ENCODE measurements around the gene PSME3IP1.

Gene PSME3IP1

DNA sequence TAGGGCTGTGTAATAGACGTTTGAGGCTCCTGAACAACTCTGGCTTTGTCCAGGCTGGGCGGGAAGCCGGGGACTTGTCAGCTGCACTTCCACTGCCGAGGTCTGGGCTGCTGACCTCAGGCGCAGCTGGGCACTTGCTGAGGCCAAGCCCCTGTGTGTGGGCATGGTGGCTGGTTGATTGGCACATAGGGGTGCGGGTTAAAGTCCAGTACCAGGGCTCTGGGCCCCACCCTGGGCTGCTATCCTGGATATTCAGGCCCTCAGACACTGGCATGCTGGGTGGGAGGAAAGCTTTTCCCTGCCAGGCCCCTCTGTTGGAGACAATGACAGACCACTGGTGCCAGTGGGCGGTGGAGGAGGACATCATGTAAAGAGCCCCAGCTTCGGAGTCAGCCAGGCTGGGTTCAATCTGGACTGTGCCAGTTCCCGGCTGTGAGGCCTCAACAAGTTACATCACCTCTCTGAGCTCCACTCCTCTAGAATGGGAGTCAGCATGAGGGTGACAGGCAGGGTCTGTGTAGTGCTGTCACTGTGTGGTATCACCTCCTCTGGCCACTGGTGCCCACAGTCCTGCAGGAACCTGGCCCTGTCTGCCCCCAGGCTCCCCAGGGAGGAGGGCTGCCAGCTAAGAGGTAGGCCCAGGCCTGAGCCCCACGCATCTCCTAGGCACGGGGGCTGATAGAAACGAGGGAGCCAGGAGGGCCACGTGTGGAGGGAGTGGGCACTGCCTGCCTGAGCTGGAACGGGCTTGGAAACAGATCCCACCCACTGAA is 42.5 kb downstream of the PSME3IP1 start:
- no peak for TF ChIP-seq CTCF (IDR thresholded peaks at IDR 0.05; ENCODE audit: low read depth, low read length, missing control alignments)
- no peak for DNase-seq (ENCODE audit: low read depth)
- in situ Hi-C loops (cut with HindIII; ENCODE audit: low sequenced_read_pairs): no loop called here
- H3K4me3 ChIP-seq (ENCODE audit: low read depth, low read length): no peak overlapping the region

DNA sequence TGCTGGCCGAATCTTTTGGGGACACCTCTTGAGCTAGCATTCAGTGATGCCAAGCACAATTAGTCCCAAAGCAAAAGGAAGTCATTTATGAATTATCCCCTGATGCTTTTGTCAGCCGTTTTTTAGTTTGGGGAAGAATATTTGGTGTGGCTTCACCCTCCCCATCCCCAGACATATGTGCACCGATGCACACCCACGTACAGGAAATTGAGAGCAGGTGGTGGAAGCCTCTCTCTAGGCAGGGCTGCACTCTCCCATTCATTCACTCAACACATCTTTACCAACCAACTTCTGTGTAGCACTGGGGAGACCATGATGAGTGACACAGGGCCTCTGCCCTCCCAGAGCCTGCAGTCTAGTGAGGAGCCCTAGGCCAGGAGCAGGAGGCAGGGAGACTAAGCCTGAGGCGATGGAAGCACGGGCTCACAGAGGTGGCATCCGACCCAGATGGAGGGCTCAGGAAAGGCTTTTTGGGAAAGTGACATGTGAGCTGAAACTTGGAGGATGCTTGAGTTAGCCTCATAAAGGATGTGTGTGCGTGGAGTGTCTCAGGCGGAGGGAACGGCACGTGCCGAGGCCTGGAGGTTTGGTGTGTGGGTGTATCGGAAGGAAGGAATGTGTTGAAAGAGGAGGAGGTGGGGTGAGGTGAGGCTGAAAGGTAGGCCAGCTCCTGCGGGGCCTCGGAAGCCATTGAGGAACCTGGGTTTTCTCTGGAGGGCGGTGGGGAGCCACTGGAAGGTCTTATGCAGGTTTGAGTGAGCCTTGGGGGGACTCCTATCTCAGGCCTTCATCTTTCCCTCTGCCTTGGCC is 43.8 kb downstream of the PSME3IP1 start:
- no peak overlapping the region for H3K4me3 ChIP-seq (ENCODE audit: low read depth, low read length)
- in situ Hi-C loops (cut with HindIII; ENCODE audit: low sequenced_read_pairs): no loop called here
- DNase-seq (ENCODE audit: low read depth): no peak
- no peak for TF ChIP-seq CTCF (IDR thresholded peaks at IDR 0.05; ENCODE audit: low read depth, low read length, missing control alignments)

DNA sequence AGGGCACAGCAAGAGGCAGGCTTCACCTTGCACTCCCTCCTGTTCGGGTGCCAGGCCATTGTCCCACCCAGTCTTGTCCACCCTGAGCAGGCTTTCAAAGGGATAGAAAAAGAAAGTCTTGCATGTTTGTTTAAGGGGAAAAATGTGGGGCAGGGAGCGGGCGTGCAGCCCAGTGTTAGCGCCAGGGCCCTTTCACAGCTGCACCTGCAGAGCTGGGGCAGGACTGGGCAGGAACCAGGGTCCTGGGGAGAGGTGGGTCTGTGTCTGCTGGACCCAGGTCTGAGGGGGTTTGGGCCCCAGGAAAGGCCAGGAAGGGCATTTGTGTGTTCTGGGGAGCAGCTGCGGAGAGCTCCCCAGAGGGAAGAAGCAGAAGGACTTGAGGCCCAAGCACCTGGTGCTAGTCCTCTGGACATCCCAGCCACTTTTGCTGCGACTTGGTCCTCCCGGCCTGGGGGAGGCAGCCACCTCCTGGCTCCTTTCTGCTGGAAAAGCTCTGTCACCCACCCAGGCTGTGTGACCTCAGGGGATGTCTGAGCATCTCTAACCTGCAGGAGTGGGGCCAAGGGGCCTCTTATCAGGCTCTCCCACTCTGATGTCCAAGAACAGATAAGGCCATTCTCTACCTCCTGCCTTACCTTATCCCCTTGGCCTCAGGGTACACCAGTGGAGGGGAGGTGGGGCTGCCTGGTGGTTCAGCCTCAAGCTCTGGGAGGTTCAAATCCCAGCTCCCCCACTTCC is 44.7 kb downstream of the PSME3IP1 start:
- in situ Hi-C loops (cut with HindIII; ENCODE audit: low sequenced_read_pairs): no loop called here
- no peak overlapping the region for H3K4me3 ChIP-seq (ENCODE audit: low read depth, low read length)
- no peak for TF ChIP-seq CTCF (IDR thresholded peaks at IDR 0.05; ENCODE audit: low read depth, low read length, missing control alignments)
- no peak for DNase-seq (ENCODE audit: low read depth)

DNA sequence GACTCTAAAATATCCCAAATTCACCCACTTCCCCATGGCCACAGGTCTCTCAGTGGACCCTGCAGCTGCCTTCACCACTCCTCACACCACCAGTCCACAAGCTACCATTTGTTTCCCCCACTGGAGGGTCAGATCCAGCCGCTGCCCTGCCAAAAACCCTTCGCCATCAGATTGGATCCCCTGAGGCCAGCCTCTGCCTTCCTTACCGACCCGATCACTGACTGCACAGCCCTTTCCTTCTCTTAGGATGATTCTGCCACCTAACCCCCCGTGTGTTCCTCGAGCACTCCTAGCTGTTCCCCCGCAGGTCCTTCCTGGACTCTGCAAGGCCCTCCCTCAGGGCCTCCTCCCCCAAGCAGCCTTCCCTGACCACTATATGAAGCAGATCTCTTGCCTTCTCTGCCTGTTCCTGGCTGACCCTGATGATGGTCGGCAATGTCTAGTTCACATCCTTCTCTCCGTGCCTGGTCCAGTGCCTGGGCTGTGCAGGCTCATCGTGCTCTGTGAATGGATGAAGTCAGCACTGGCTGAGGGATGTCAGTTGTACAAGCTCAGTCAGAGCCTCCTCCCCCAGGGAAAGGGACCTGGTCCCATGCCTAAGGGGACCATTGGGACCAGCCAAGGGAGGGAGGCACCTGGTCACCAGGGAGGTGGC is 47.4 kb downstream of the PSME3IP1 start:
- in situ Hi-C loops (cut with HindIII; ENCODE audit: low sequenced_read_pairs): no loop called here
- no peak for TF ChIP-seq CTCF (IDR thresholded peaks at IDR 0.05; ENCODE audit: low read depth, low read length, missing control alignments)
- DNase-seq (ENCODE audit: low read depth): no peak
- no peak overlapping the region for H3K4me3 ChIP-seq (ENCODE audit: low read depth, low read length)

GRCh38 chr16:57137566-57138273 is 48.1 kb downstream of the PSME3IP1 start:
- TF ChIP-seq CTCF (IDR thresholded peaks at IDR 0.05; ENCODE audit: low read depth, low read length, missing control alignments): no peak
- no peak for DNase-seq (ENCODE audit: low read depth)
- in situ Hi-C loops (cut with HindIII; ENCODE audit: low sequenced_read_pairs): no loop called here
- no peak overlapping the region for H3K4me3 ChIP-seq (ENCODE audit: low read depth, low read length)

Data from astrocyte of the cerebellum (primary cell).